Activated CD4-positive, alpha-beta T cell treated with anti-CD3 and anti-CD28 coated beads for 48 hours (primary cell): ENCODE data around the gene HOXA4.

ENCODE experiments used
- DNase-seq: peaks from one replicate; pipeline ENCODE4 v3.0.0-alpha.2; 2020

HOXA4 gene

GRCh38 chr7:27131390-27131819 is 848 bp upstream of the HOXA4 start:
- no peak for DNase-seq

- no peak for DNase-seq
Observed at GRCh38 chr7:27129729-27130539, 623 bp downstream of the HOXA4 start.

- no peak for DNase-seq
Observed at GRCh38 chr7:27128776-27129728, 1.5 kb downstream of the HOXA4 start.

- no peak for DNase-seq
Observed at GRCh38 chr7:27128034-27128433, 2.5 kb downstream of the HOXA4 start.

- DNase-seq = no peak
Observed at GRCh38 chr7:27126596-27127327, 3.8 kb downstream of the HOXA4 start.

GRCh38 chr7:27125986-27126394 is 4.6 kb downstream of the HOXA4 start:
- no peak for DNase-seq

- no peak for DNase-seq
Observed at GRCh38 chr7:27124902-27125689, 5.5 kb downstream of the HOXA4 start.

GRCh38 chr7:27124096-27124901 is 6.3 kb downstream of the HOXA4 start:
- DNase-seq = no peak

- no peak for DNase-seq
Observed at GRCh38 chr7:27123477-27124053, 7.0 kb downstream of the HOXA4 start.

- DNase-seq = no peak
Observed at GRCh38 chr7:27123007-27123476, 7.5 kb downstream of the HOXA4 start.

GRCh38 chr7:27122077-27122910 is 8.3 kb downstream of the HOXA4 start:
- DNase-seq = no peak

- DNase-seq = no peak
Observed at GRCh38 chr7:27121684-27122076, 8.9 kb downstream of the HOXA4 start.

GRCh38 chr7:27119412-27119911 is 11.1 kb downstream of the HOXA4 start:
- DNase-seq = no peak

- no peak for DNase-seq
Observed at GRCh38 chr7:27118580-27118979, 12.0 kb downstream of the HOXA4 start.

- DNase-seq = no peak
Observed at GRCh38 chr7:27117887-27118491, 12.6 kb downstream of the HOXA4 start.

- no peak for DNase-seq
Observed at GRCh38 chr7:27116962-27117886, 13.3 kb downstream of the HOXA4 start.

GRCh38 chr7:27116031-27116961 is 14.3 kb downstream of the HOXA4 start:
- no peak for DNase-seq
